Measurements from ENCODE around the gene THRAP3.

- TF ChIP-seq, protein P1, sequence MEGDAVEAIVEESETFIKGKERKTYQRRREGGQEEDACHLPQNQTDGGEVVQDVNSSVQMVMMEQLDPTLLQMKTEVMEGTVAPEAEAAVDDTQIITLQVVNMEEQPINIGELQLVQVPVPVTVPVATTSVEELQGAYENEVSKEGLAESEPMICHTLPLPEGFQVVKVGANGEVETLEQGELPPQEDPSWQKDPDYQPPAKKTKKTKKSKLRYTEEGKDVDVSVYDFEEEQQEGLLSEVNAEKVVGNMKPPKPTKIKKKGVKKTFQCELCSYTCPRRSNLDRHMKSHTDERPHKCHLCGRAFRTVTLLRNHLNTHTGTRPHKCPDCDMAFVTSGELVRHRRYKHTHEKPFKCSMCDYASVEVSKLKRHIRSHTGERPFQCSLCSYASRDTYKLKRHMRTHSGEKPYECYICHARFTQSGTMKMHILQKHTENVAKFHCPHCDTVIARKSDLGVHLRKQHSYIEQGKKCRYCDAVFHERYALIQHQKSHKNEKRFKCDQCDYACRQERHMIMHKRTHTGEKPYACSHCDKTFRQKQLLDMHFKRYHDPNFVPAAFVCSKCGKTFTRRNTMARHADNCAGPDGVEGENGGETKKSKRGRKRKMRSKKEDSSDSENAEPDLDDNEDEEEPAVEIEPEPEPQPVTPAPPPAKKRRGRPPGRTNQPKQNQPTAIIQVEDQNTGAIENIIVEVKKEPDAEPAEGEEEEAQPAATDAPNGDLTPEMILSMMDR (IDR thresholded peaks at IDR 0.05): no peak
- TF ChIP-seq ZFX (IDR thresholded peaks at IDR 0.05; ENCODE audit: borderline replicate concordance): no peak
Measured at GRCh38 chr1:36177589-36178431, 46.4 kb upstream of the THRAP3 start.

All from 22Rv1 (cell line).